Fibroblast of lung (primary cell): ENCODE results near the gene PLEKHA8.

Experiments
- EZH2 ChIP-seq: IDR thresholded peaks from 2 replicates; pipeline ENCODE4 v1.5.1; 2012; ENCODE audit warnings: low read length, control low read depth, mild to moderate bottlenecking; ENCODE audit errors: missing control alignments
- TF ChIP-seq, protein P1 (sequence below), 2 donors: IDR thresholded peaks in 1 of 2; conservative IDR thresholded peaks in 1 of 2; 1 replicate in 1 of 2; 2 replicates in 1 of 2; pipeline ENCODE4 v1.5.1; 2011 to 2012; ENCODE audit warnings: low read length in 2 of 2, control low read depth in 1 of 2, inconsistent platforms in 1 of 2, low read depth in 1 of 2, mild to moderate bottlenecking in 1 of 2

- TF ChIP-seq, protein P1, sequence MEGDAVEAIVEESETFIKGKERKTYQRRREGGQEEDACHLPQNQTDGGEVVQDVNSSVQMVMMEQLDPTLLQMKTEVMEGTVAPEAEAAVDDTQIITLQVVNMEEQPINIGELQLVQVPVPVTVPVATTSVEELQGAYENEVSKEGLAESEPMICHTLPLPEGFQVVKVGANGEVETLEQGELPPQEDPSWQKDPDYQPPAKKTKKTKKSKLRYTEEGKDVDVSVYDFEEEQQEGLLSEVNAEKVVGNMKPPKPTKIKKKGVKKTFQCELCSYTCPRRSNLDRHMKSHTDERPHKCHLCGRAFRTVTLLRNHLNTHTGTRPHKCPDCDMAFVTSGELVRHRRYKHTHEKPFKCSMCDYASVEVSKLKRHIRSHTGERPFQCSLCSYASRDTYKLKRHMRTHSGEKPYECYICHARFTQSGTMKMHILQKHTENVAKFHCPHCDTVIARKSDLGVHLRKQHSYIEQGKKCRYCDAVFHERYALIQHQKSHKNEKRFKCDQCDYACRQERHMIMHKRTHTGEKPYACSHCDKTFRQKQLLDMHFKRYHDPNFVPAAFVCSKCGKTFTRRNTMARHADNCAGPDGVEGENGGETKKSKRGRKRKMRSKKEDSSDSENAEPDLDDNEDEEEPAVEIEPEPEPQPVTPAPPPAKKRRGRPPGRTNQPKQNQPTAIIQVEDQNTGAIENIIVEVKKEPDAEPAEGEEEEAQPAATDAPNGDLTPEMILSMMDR (conservative IDR thresholded peaks at IDR 0.05 in 1 of 2, IDR thresholded peaks at IDR 0.05 in 1 of 2; ENCODE audit: low read depth in 1 of 2, low read length in 2 of 2): no peak
- no peak for TF ChIP-seq EZH2
These were observed 50.1 kb downstream of the PLEKHA8 start for GRCh38 chr7:30078280-30078679.
